ENCODE results near the gene MFNG.

Gene MFNG

DNA sequence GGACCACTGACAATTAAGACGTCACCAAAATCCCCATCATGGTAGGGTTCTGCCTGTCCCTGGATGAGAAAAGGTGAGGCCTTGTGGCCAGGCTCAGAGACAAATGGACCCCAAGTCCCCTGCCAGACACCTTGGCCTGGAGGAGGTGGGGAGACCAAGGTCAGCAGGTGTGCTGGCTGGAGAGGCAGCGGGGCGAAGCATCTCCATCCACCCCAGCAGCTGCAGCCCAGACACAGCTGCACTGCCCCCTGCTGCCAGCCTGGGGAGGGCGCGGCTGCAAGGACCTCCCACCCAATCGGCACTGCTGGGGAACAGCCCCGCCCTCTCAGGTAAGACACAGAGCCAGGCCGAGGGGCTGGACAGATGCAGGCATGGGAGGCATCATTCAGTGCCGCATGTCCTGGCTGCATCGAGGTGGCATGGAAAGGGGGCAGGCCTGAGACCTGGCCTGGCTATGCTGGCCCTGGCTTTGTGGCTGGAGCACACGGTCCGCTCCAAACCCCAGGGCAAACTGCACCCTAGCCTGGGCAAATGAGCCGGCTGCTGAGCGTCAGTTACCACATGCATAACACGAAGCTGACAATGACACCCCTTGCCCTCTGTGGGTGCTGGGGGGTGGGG lies 12.2 kb upstream of the MFNG start:
- H3K27ac ChIP-seq = no peak overlapping the region
- no peak for DNase-seq (ENCODE audit: low read depth, low spot score)

DNA sequence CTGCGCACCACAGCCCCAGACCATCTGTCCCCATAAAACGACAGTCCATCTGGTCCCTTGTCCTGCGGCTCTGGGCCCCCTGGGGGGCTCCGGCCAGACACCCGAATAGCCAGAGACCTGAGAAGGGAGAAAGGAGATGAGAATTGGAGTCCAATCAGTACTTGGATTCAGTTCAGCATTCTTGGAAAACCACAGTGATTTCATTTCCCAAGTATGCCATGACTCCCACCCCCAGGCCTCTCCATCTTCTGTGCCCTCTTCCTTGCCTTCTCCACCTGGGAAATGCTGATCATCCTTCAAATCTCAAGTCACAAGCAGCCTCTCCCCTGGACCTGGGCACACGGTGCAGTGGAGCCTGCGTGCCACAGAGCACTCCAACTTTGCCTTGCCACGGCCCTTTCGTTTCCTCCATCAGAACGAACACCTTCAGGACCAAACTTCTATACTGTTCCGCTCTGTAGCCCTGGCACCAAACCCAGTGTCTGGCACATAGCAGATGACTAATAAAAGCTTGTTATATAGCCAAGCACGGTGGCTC lies 10.9 kb upstream of the MFNG start:
- DNase-seq (ENCODE audit: low read depth, low spot score) = no peak
- H3K27ac ChIP-seq = peak overlapping the region; percentile 30

- no peak for DNase-seq (ENCODE audit: low read depth, low spot score)
- peak overlapping the region; percentile 30 for H3K27ac ChIP-seq
Observed at GRCh38 chr22:37496651-37497050, 10.5 kb upstream of the MFNG start.

- DNase-seq (ENCODE audit: low read depth, low spot score) = no peak
- no peak overlapping the region for H3K27ac ChIP-seq
Observed at GRCh38 chr22:37493979-37494378, 7.8 kb upstream of the MFNG start.

GRCh38 chr22:37492428-37493344 lies 6.5 kb upstream of the MFNG start:
- DNase-seq (ENCODE audit: low read depth, low spot score) = no peak
- H3K27ac ChIP-seq = no peak overlapping the region

GRCh38 chr22:37491559-37492427 lies 5.6 kb upstream of the MFNG start:
- no peak overlapping the region for H3K27ac ChIP-seq
- DNase-seq (ENCODE audit: low read depth, low spot score) = no peak

- H3K27ac ChIP-seq = no peak overlapping the region
Observed at GRCh38 chr22:37491106-37491505, 4.9 kb upstream of the MFNG start.

GRCh38 chr22:37489983-37490382 lies 3.8 kb upstream of the MFNG start:
- H3K27ac ChIP-seq = no peak overlapping the region
- DNase-seq (ENCODE audit: low read depth, low spot score) = no peak

More at GRCh38 chr22:37491106-37491505, 4.9 kb upstream of the MFNG start:
- DNase-seq (ENCODE audit: low read depth, low spot score) = no peak

GRCh38 chr22:37488337-37489135 lies 2.4 kb upstream of the MFNG start:
- no peak for DNase-seq (ENCODE audit: low read depth, low spot score)
- H3K27ac ChIP-seq = no peak overlapping the region

GRCh38 chr22:37487571-37487970 lies 1.4 kb upstream of the MFNG start:
- H3K27ac ChIP-seq = no peak overlapping the region
- DNase-seq (ENCODE audit: low read depth, low spot score) = no peak

GRCh38 chr22:37487129-37487528 lies 945 bp upstream of the MFNG start:
- H3K27ac ChIP-seq = no peak overlapping the region
- DNase-seq (ENCODE audit: low read depth, low spot score) = no peak

DNA sequence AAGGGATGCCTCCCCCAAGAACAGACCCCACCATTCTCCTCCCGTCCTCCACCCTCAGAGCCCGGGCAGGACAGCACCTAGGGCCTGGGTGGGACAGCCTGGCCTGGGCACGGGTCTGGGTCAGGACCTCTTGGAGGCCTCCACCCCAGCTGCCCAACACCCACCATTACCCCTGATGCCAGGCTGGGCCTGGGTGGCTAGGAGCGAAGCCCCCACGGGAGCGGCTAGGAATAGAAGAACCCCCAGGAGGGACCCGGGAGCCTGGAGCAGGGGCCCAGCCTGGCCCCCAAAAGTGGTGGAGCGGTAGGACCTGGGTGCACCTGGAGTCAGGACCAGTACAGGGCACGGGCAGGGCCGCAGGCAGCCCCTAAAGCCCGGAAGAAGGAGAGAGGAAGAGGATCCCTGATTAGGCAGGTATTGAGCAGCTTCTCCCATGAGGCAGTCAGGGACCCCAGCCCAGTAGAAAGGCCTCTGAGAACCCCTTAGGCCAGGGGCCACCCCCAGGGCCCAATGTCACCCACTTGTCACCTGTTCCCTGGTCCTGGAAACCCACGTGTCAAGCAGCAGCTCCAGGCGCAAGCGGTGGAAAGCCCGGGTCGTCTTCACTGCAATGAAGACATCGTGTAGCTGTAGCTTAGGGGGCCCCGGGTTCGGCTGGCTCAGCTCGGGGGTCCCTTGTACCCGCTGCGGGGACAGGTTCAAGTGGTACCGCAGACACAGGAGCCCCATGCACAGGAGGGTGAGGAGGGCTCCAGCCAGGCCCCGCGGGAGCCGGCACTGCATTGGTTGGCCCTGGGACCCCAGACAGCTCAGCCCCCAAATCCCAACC lies 575 bp downstream of the MFNG start:
- H3K27ac ChIP-seq = no peak overlapping the region
- DNase-seq (ENCODE audit: low read depth, low spot score) = no peak

- no peak for DNase-seq (ENCODE audit: low read depth, low spot score)
Observed at GRCh38 chr22:37484480-37485394, 1.4 kb downstream of the MFNG start.

DNA sequence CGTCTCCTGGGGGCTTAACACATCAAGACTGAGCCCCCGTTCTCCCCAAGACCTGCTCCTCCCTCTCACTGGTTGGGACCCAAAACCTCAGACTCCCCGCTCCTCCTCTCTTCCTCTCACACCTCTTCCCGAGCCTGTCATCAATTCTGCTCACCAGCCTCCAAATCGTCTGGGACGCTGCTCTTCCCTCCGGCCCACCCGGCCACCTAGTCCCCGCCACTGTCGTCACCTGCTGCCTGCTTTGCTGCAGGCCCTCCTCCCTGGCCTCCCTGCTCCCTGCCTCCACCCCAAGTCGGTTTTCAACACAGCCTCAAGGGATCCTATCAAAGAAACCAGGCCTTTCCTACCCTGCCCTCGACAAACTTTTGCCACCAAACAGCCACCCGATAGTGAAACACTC lies 3.1 kb downstream of the MFNG start:
- no peak overlapping the region for H3K27ac ChIP-seq
- no peak for DNase-seq (ENCODE audit: low read depth, low spot score)

More at GRCh38 chr22:37484480-37485394, 1.4 kb downstream of the MFNG start:
- H3K27ac ChIP-seq = no peak overlapping the region

DNA sequence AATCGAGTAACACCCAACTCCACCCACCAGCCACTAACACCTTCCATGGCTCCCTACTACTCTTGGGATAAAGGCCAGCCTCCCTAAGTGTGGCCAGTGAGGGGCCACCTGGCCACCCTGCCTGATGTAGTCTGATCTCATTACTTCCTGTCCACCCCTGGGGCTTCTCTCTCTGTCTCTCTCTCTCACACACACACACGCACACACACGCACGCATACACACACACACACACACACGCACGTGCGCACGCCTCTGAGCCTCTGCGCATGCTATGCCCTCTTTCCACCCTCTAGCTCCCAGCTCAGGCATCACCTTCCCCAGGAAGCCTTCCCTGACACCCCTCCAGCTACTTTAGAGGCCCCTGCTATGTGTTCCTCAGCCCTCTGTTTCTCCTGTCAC lies 3.9 kb downstream of the MFNG start:
- DNase-seq (ENCODE audit: low read depth, low spot score) = no peak
- no peak overlapping the region for H3K27ac ChIP-seq

- DNase-seq (ENCODE audit: low read depth, low spot score) = no peak
- H3K27ac ChIP-seq = no peak overlapping the region
Observed at GRCh38 chr22:37481347-37481907, 4.8 kb downstream of the MFNG start.

Measured in epithelial cell of prostate (primary cell).